GM23338 (cell line): Measurements from ENCODE around the gene JAK2. TPM values are rescaled to one million over a fixed set of nuclear protein-coding genes. Genes with fewer than 3 reads are reported as not detected.

Experiments used
- ATAC-seq: fragments of 200-7000 bp; cut with Tn5 transposase; 3 replicates; pipeline ENCODE4 v1.9.1; 2020
- DNase-seq: peaks from one replicate; pipeline ENCODE4 v3.0.0-alpha.2; 2015; ENCODE audit warnings: low spot score
- H2AFZ ChIP-seq: fragments of 200-600 bp; sonication (generic); 2 replicates; pipeline ENCODE4 v1.8.0; 2016; ENCODE audit warnings: antibody characterized with exemption, mild to moderate bottlenecking, moderate library complexity
- H3F3A ChIP-seq: fragments of 200-600 bp; sonication (generic); replicated peaks from 2 replicates; pipeline ENCODE4 v1.8.0; 2017; ENCODE audit warnings: antibody characterized with exemption, mixed run types, low read depth
- H3K27ac ChIP-seq: fragments of 200-600 bp; sonication (generic); 2 replicates; pipeline ENCODE4 v1.6.1; 2016; ENCODE audit warnings: low read depth
- H3K27me3 ChIP-seq: fragments of 200-600 bp; sonication (generic); 2 replicates; pipeline ENCODE4 v1.8.0; 2016; ENCODE audit warnings: mild to moderate bottlenecking, mixed run types, moderate library complexity; ENCODE audit not compliant: insufficient read depth
- H3K36me3 ChIP-seq: fragments of 200-600 bp; sonication (generic); 2 replicates; pipeline ENCODE4 v1.8.0; 2016; ENCODE audit warnings: mild to moderate bottlenecking; ENCODE audit not compliant: insufficient read depth
- H3K4me1 ChIP-seq: fragments of 200-600 bp; sonication (generic); 2 replicates; pipeline ENCODE4 v1.8.0; 2016; ENCODE audit warnings: mild to moderate bottlenecking, moderate library complexity; ENCODE audit not compliant: insufficient read depth
- H3K4me2 ChIP-seq: fragments of 200-600 bp; sonication (generic); 2 replicates; pipeline ENCODE4 v1.7.1; 2017; ENCODE audit warnings: mixed run types
- H3K4me3 ChIP-seq: fragments of 200-600 bp; sonication (generic); 2 replicates; pipeline ENCODE4 v1.6.1; 2016; ENCODE audit warnings: mixed run types
- H3K79me2 ChIP-seq: fragments of 200-600 bp; sonication (generic); replicated peaks from 2 replicates; pipeline ENCODE4 v1.8.0; 2017; ENCODE audit warnings: mild to moderate bottlenecking; ENCODE audit not compliant: insufficient read depth
- H3K9me2 ChIP-seq: fragments of 200-600 bp; sonication (generic); 2 replicates; pipeline ENCODE4 v1.8.0; 2017; ENCODE audit not compliant: insufficient read depth
- H4K20me1 ChIP-seq: fragments of 200-600 bp; sonication (generic); replicated peaks from 2 replicates; pipeline ENCODE4 v1.8.0; 2017; ENCODE audit warnings: mild to moderate bottlenecking; ENCODE audit not compliant: insufficient read depth
- H3K27ac Mint-ChIP-seq: 2 replicates; pipeline ENCODE4 v1.8.0; 2020; ENCODE audit warnings: inconsistent platforms, mild to moderate bottlenecking, moderate library complexity, mixed read lengths
- H3K27me3 Mint-ChIP-seq: 3 replicates; pipeline ENCODE4 v1.8.0; 2022; ENCODE audit warnings: low read depth, mild to moderate bottlenecking, moderate library complexity, mixed read lengths, inconsistent platforms; ENCODE audit not compliant: insufficient read depth, poor library complexity
- H3K36me3 Mint-ChIP-seq: 3 replicates; pipeline ENCODE4 v1.8.0; 2021; ENCODE audit warnings: low read depth, mild to moderate bottlenecking, inconsistent platforms, moderate library complexity, mixed read lengths
- H3K4me1 Mint-ChIP-seq: 3 replicates; pipeline ENCODE4 v1.8.0; 2020; ENCODE audit warnings: mild to moderate bottlenecking, inconsistent platforms, mixed read lengths
- H3K4me3 Mint-ChIP-seq: 3 replicates; pipeline ENCODE4 v1.8.0; 2021; ENCODE audit warnings: moderate library complexity, mild to moderate bottlenecking, inconsistent platforms, mixed read lengths
- H3K9me3 Mint-ChIP-seq: 3 replicates; pipeline ENCODE4 v1.8.0; 2020; ENCODE audit warnings: moderate library complexity, mild to moderate bottlenecking, inconsistent platforms, mixed read lengths
- CTCF ChIP-seq, 2 experiments: fragments of 200-600 bp in 1 of 2; sonication (generic) in 1 of 2; conservative IDR thresholded peaks; 2 replicates each; pipeline versions ENCODE4 v1.5.1 to v1.6.1; 2016 to 2017; ENCODE audit warnings: antibody characterized with exemption in 2 of 2, low read depth in 2 of 2, mild to moderate bottlenecking in 2 of 2, moderate library complexity in 1 of 2
- ETS1 ChIP-seq: IDR thresholded peaks from 2 replicates; pipeline ENCODE4 v1.6.1; 2016; ENCODE audit warnings: antibody characterized with exemption
- EZH2 ChIP-seq: fragments of 200-600 bp; sonication (generic); IDR thresholded peaks from one replicate; pipeline ENCODE4 v1.8.0; 2017; ENCODE audit warnings: antibody characterized with exemption, mild to moderate bottlenecking, low read depth; ENCODE audit not compliant: unreplicated experiment
- EZH2phosphoT487 ChIP-seq: fragments of 200-600 bp; sonication (generic); IDR thresholded peaks from one replicate; pipeline ENCODE4 v1.8.1; 2018; ENCODE audit warnings: antibody characterized with exemption; ENCODE audit not compliant: unreplicated experiment
- NANOG ChIP-seq: IDR thresholded peaks from 2 replicates; pipeline ENCODE4 v1.6.1; 2016; ENCODE audit warnings: antibody characterized with exemption, borderline replicate concordance
- POLR2AphosphoS5 ChIP-seq: IDR thresholded peaks from 2 replicates; pipeline ENCODE4 v1.6.1; 2016; ENCODE audit warnings: antibody characterized with exemption, low read depth
- REST ChIP-seq: IDR thresholded peaks from one replicate; pipeline ENCODE4 v1.6.1; 2018; ENCODE audit warnings: antibody characterized with exemption; ENCODE audit not compliant: unreplicated experiment
- STAT1 ChIP-seq: IDR thresholded peaks from one replicate; pipeline ENCODE4 v1.6.1; 2016; ENCODE audit warnings: antibody characterized with exemption; ENCODE audit not compliant: unreplicated experiment
- ZNF462 ChIP-seq: fragments of 250-450 bp; sonication (Bioruptor Pico); IDR thresholded peaks from 2 replicates; pipeline ENCODE4 v1.5.0; 2020; ENCODE audit warnings: mild to moderate bottlenecking, moderate library complexity
- polyA plus RNA-seq: library from polyadenylated mRNA; unstranded; fragments of >200 nt; fragmentation: Nextera tagmentation; extraction: Ambion mirVana; gene quantifications from 2 replicates; pipeline ENCODE4 v1.2.1, GENCODE V29; 2016
- total RNA-seq: library from RNA; depleted of rRNA; stranded (reverse); fragments of >200 nt; shearing (Covaris generic); gene quantifications from 2 replicates; pipeline ENCODE4 v1.2.3, GENCODE V29; 2014

Gene JAK2
- total and polyA plus RNA-seq, 2 experiments from 2014 or later: 1.1 to 3.0 TPM

- Histone ChIP-seq H3K27me3 (no peaks in the 10 kb centered on the region), H3K36me3 (no peaks in the 10 kb centered on the region; the same call in 1 of the 2 replicates), H3K9me2 (no peaks in the 10 kb centered on the region), H3F3A (no peaks in the 10 kb centered on the region), H3K27ac (no peak overlapping the region), H3K79me2 (no peaks in the 10 kb centered on the region), H3K4me1 (no peaks in the 10 kb centered on the region), H4K20me1 (no peaks in the 10 kb centered on the region), H2AFZ (no peak overlapping the region), H3K4me3 (no peak overlapping the region), H3K4me2 (no peak overlapping the region)
- ATAC-seq (no peak), DNase-seq (no peak)
- TF ChIP-seq REST: no peak
- no peak for TF ChIP-seq POLR2AphosphoS5
- TF ChIP-seq ETS1: no peak
- no peak for TF ChIP-seq STAT1
- TF ChIP-seq ZNF462 (CRISPR knock-in tag): no peak
- no peak for TF ChIP-seq NANOG
- TF ChIP-seq EZH2phosphoT487: no peak
- no peak for TF ChIP-seq EZH2
- TF ChIP-seq CTCF (conservative IDR thresholded peaks at IDR 0.05; ENCODE audit: low read depth in 2 of 2): no peak
- no peak overlapping the region for H3K4me3 Mint-ChIP-seq
- H3K4me1 Mint-ChIP-seq: peaks cover 3% of the 10 kb centered on the region; the same call in 1 of the 3 replicates
- no peaks in the 10 kb centered on the region for H3K27me3 Mint-ChIP-seq
- H3K36me3 Mint-ChIP-seq: peaks cover 6% of the 10 kb centered on the region; the same call in 1 of the 3 replicates
- no peak overlapping the region for H3K27ac Mint-ChIP-seq
- peaks cover 25% of the 10 kb centered on the region for H3K9me3 Mint-ChIP-seq
Observed at GRCh38 chr9:4959031-4959430, 26.0 kb upstream of the JAK2 start.
